Prostate gland (tissue), 2 donors: Measurements from ENCODE around the gene ARL4A.

Experiments
- POLR2A ChIP-seq: fragments of 450-650 bp; IDR thresholded peaks from one replicate; pipeline ENCODE4 v1.6.1; 2016; ENCODE audit warnings: antibody characterized with exemption, mild to moderate bottlenecking
- TF ChIP-seq, protein P1 (sequence below), 4 experiments: fragments of 200-600 bp in 2 of 4; fragments of 450-650 bp in 2 of 4; sonication (generic) in 2 of 4; IDR thresholded peaks; 1 replicate in 3 of 4; 2 replicates in 1 of 4; pipeline ENCODE4 v1.5.1; 2016 to 2019; ENCODE audit warnings: antibody characterized with exemption in 4 of 4, mild to moderate bottlenecking in 2 of 4, moderate library complexity in 2 of 4

DNA sequence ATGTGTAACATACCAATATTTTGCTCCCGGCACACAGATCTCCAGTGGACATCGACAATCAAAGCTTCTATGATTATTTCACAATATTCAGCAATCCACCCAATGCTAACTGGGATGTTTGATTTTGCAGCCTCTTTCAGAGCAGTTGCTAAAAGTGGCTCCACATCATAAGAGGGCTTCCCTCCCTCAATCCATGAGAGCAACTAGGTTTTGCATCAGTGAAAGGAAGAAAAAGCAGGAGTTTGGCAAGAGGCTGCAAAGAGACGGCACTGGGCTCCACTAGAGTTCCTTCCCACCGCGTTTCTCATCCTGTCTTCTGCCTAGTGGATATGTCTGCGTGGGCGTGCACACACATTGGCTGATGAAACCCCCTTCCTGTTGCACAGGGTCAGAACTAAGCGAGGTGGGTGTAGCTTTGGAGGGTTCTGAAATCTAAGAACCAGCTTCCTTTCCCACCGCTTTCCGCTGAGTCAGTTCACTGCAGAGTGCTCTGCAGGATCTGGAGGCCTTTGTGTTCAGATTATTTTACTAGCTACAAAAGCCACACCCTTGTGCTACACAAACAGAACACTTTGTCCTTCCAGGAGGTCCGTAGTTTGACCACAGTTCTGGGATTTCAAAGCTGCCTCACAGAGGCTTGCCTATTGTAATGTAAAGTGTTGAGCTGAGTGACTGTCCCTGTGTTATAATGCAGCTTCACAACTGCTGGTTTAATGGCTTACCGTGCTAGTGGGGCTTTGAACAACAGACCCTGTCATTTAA lies 28.1 kb downstream of the ARL4A start:
- TF ChIP-seq, protein P1, sequence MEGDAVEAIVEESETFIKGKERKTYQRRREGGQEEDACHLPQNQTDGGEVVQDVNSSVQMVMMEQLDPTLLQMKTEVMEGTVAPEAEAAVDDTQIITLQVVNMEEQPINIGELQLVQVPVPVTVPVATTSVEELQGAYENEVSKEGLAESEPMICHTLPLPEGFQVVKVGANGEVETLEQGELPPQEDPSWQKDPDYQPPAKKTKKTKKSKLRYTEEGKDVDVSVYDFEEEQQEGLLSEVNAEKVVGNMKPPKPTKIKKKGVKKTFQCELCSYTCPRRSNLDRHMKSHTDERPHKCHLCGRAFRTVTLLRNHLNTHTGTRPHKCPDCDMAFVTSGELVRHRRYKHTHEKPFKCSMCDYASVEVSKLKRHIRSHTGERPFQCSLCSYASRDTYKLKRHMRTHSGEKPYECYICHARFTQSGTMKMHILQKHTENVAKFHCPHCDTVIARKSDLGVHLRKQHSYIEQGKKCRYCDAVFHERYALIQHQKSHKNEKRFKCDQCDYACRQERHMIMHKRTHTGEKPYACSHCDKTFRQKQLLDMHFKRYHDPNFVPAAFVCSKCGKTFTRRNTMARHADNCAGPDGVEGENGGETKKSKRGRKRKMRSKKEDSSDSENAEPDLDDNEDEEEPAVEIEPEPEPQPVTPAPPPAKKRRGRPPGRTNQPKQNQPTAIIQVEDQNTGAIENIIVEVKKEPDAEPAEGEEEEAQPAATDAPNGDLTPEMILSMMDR (IDR thresholded peaks at IDR 0.05) = no peak
- TF ChIP-seq POLR2A = no peak
